SJSA1 (cell line): Measurements from ENCODE around the gene GPR143. TPM values are rescaled to one million over a fixed set of nuclear protein-coding genes. Genes with fewer than 3 reads are reported as not detected.
"Not testable (repeated sequence)": the region's sequence is repeated elsewhere in the genome, so short reads cannot be mapped to it uniquely, and the experiment has no call there.

Experiments used
- DNase-seq, 2 experiments: peaks; one replicate each; pipeline ENCODE4 v3.0.0-alpha.2; 2015 to 2020; ENCODE audit warnings: low spot score in 2 of 2, low read depth in 1 of 2
- H3K27ac ChIP-seq: fragments of 250-450 bp; sonication (Bioruptor Pico); 2 replicates; pipeline ENCODE4 v1.5.1; 2020; ENCODE audit warnings: mild to moderate bottlenecking, moderate library complexity
- H3K27me3 ChIP-seq: fragments of 250-450 bp; sonication (Bioruptor Pico); replicated peaks from 2 replicates; pipeline ENCODE4 v1.5.1; 2020; ENCODE audit warnings: mild to moderate bottlenecking, moderate library complexity
- H3K36me3 ChIP-seq: fragments of 250-450 bp; sonication (Bioruptor Pico); 2 replicates; pipeline ENCODE4 v1.5.1; 2020; ENCODE audit warnings: mild to moderate bottlenecking
- H3K4me1 ChIP-seq: fragments of 250-450 bp; sonication (Bioruptor Pico); replicated peaks from 2 replicates; pipeline ENCODE4 v1.6.1; 2021; ENCODE audit warnings: mild to moderate bottlenecking
- H3K4me3 ChIP-seq: fragments of 250-450 bp; sonication (Bioruptor Pico); 2 replicates; pipeline ENCODE4 v1.5.1; 2020; ENCODE audit warnings: mild to moderate bottlenecking
- H3K9me3 ChIP-seq: fragments of 250-450 bp; sonication (Bioruptor Pico); replicated peaks from 2 replicates; pipeline ENCODE4 v1.5.1; 2020; ENCODE audit warnings: mild to moderate bottlenecking
- total RNA-seq: library from RNA; depleted of rRNA; stranded (reverse); fragments of >200 nt; shearing (Covaris generic); gene quantifications from 2 replicates; pipeline ENCODE4 v1.2.3, GENCODE V29; 2014; rRNA removed

Gene GPR143
- not detected in 2 replicates for total RNA-seq

DNA sequence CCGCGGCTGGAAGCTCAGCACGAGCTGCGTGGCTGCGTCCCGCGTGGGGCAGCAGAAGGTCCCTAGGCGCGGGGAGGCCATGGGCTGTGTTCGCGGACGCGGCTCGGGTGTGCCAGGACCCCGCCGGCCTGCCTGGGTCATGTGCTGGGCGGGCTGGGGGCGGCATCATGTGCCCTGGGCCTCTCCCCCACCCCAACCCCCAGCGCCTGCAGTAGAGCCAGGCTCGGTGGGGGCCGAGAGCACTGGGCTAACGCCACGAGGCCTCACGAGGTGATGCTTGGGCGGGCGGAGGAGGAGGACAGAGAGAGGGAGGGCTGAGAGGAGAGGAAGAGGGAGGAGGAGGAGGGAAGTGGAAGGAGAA lies at the start of gene GPR143:
Gene GPR143, minus strand, starts transcription at position 111 of the 361 bp plus-strand sequence. Its CDS starts 30 bp downstream, at position 81.
- no peaks in the 10 kb centered on the region for H3K27me3 ChIP-seq
- H3K4me3 ChIP-seq = no peak within 1 kb of the TSS
- no peaks in the 10 kb centered on the region for H3K36me3 ChIP-seq
- DNase-seq = no peak
- H3K27ac ChIP-seq = no peak within 1 kb of the TSS
- no peaks in the 10 kb centered on the region for H3K9me3 ChIP-seq
- no peaks in the 10 kb centered on the region for H3K4me1 ChIP-seq

DNA sequence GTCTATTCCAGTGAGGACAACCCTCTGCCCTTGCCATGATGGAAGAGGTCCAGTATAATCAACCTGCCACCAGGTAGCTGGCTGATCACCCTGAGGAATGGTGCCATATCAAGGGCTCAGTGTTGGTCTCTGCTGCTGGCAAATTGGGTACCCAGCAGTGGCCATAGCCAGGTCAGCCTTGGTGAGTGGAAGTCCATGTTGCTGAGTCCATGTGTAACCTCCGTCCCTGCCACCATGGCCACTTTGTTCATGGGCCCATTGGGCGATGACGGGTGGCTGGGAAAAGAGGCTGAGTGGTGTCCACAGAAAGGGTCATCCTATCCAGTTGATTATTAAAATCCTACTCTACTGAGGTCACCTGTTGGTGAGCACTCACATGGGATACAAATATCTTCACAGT lies 45.4 kb upstream of the GPR143 start:
- H3K27me3 ChIP-seq, H3K27ac ChIP-seq, DNase-seq, H3K4me3 ChIP-seq, H3K4me1 ChIP-seq, H3K9me3 ChIP-seq, H3K36me3 ChIP-seq: not testable (repeated sequence)

DNA sequence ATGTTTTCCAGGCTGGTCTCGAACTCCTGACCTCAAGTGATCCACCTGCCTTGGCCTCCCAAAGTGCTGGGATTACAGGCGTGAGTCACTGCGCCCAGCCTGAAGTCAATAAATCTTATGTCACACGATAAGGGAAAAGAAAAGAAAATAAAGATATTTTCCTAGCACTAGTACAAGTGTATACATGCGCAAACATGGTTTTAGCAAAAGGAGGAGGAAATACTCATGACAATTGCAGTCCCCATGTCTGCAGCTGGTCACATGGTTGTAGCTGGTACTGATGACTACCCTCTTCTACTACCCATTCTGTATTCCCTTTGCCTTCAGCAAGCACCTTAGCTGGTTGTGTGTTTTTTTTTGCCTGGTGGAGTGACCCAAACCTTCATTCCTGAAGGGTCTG lies 44.2 kb upstream of the GPR143 start:
- not testable (repeated sequence) for H3K4me3 ChIP-seq, H3K9me3 ChIP-seq, H3K4me1 ChIP-seq, DNase-seq, H3K27me3 ChIP-seq, H3K36me3 ChIP-seq, H3K27ac ChIP-seq

DNA sequence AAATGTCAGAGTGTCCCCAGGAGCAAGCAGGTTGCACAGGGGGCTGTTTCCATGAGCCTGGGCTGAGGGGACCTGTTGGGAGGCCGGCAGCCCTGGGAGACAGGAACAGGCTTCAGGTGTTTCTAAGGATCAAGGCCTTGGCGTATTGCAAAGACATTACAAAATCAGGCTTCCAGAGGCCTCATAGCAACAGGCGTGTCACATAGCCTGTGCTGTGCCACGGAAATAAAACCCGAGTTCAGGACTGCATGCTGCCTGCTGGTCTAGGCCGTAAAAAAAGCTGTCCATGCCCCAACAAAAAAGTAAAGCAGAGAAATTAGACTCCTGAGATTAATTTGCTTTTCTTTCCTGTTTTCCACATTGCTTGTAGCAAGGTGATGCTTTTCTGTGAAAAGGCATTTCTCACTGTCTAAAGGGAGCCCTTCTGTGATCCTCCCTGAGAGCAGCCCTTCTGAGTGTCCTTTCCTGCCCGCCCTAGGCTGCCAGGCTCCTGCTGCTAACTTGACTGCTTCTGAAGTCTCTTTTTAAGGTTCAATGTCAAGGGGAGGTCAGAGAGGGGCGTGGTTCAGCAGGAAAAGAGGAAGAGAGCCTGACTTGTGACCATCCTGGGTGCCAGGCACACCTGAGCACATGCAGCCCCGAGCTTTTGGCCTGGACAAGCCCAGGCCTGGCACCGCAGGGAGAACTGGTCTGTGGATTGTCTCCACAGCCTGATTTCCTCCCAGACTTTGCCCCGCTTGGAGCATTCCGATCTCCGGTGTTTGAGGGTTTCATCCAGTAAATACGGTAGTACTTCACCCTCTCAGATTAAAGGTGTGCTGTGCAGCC lies 41.9 kb upstream of the GPR143 start:
- DNase-seq = no peak
- no peaks in the 10 kb centered on the region for H3K36me3 ChIP-seq
- no peak overlapping the region for H3K27ac ChIP-seq
- H3K27me3 ChIP-seq = no peaks in the 10 kb centered on the region
- H3K9me3 ChIP-seq = no peaks in the 10 kb centered on the region
- H3K4me3 ChIP-seq = no peak overlapping the region
- H3K4me1 ChIP-seq = no peaks in the 10 kb centered on the region

DNA sequence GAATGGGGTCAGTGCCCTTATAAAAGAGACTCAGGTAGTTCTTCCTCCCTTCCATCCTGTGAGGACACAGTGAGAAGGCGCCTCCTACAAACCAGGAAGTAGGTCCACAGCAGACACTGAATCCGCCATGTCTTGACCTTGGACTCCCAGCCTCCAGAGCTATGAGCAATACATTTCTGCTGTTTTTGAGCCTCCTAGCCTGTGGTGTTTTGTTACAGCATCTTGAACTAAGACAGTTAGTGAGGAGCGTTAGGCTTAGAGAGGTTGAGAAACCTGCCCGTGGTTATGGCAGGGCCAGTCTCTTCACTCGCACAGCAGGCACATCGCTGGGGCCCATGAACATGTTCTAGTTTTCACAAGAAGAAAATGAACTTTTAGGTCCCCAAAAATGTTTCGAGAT lies 40.3 kb upstream of the GPR143 start:
- no peak for DNase-seq
- H3K27me3 ChIP-seq = no peaks in the 10 kb centered on the region
- no peak overlapping the region for H3K27ac ChIP-seq
- H3K4me1 ChIP-seq = no peaks in the 10 kb centered on the region
- no peak overlapping the region for H3K4me3 ChIP-seq
- no peaks in the 10 kb centered on the region for H3K9me3 ChIP-seq
- H3K36me3 ChIP-seq = no peaks in the 10 kb centered on the region

DNA sequence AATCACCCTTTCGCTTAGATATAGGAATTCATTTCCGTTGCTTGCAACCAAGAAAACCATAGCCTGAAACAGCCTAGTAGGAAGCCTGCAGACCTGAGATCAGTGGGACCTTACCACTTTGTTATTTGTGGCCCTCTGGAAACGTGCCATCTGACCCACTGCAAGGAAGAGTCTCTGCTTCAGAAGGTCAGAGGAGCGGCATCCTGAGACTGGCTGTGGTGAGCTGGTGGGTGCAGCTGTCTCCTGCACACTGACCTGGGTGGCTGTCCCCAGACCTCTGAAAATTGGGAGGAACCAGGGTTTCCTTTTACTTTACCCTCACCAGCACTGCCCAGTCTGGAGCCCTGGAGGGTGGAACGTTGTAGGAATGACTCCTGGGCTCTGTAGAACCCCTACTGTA lies 38.8 kb upstream of the GPR143 start:
- H3K9me3 ChIP-seq = no peaks in the 10 kb centered on the region
- no peaks in the 10 kb centered on the region for H3K4me1 ChIP-seq
- no peaks in the 10 kb centered on the region for H3K27me3 ChIP-seq
- DNase-seq = no peak
- no peak overlapping the region for H3K27ac ChIP-seq
- H3K36me3 ChIP-seq = no peaks in the 10 kb centered on the region
- no peak overlapping the region for H3K4me3 ChIP-seq

DNA sequence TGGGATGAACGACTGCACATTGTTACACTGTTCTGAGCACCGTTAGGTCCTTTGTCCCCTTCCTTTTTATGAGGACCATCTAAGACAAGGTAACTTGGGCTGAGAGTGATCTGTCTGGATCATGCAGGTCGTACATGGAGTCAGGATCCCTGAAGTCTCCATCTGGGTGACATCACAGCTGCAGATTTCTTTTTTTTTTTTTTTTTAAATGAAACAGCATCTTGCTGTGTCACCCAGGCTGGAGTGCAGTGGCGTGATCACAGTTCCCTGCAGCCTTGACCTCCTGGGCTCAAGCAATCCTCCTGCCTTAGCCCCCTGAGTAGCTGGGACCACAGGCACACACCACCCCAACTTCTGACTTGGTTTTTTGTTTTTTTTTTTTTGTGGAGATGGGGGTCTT lies 37.1 kb upstream of the GPR143 start:
- H3K36me3 ChIP-seq = no peaks in the 10 kb centered on the region
- no peaks in the 10 kb centered on the region for H3K27me3 ChIP-seq
- H3K27ac ChIP-seq = no peak overlapping the region
- no peak for DNase-seq
- H3K4me1 ChIP-seq = no peaks in the 10 kb centered on the region
- H3K9me3 ChIP-seq = no peaks in the 10 kb centered on the region
- no peak overlapping the region for H3K4me3 ChIP-seq

DNA sequence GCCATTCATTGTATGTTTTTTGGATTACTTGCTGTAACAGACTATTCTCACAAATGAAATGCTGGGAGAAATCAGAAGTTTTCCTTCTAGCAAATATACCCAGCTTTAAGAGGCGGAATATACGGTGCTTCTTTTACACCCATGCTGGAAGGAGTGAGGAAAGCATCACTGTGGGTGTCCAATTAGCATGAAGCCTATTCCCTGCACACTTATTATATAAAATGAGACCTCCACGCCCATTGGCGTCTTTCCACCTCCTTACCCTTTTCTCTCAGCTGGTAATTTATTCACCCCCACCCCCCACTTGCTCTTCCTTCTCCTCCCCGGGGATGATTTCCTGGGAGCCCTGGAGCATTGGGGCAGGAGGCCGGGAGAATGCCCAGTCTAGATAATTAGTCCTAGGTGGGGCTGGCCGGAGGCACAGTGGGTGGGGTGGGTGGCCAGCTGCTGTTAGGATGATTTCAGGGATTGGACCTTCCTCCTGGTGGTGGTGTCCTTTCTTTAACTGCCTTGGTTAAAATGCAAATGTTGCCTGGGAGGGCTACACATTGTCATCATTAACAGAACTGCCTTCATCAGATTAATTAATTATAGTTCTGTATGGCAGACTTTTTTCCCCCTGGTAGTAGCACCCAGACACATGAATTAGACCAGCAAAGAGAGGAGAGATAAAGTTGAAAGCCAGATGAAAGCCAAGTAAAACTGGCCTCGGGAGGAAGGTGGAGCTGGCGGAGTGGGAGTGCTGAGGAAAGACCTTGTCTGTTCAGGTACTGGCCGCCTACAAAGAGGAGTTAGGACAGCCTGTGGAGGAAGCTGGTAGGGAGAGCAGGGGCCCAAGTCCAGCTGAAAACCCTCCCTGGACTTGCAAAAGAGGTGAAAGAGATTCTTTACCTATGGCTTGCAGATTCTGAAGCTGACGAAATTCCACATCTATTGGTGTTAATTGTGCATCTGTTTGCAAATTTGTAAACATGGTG lies 32.0 kb upstream of the GPR143 start:
- DNase-seq = no peak
- no peaks in the 10 kb centered on the region for H3K36me3 ChIP-seq
- H3K27ac ChIP-seq = no peak overlapping the region
- H3K4me1 ChIP-seq = no peaks in the 10 kb centered on the region
- no peaks in the 10 kb centered on the region for H3K9me3 ChIP-seq
- H3K4me3 ChIP-seq = no peak overlapping the region
- no peaks in the 10 kb centered on the region for H3K27me3 ChIP-seq

DNA sequence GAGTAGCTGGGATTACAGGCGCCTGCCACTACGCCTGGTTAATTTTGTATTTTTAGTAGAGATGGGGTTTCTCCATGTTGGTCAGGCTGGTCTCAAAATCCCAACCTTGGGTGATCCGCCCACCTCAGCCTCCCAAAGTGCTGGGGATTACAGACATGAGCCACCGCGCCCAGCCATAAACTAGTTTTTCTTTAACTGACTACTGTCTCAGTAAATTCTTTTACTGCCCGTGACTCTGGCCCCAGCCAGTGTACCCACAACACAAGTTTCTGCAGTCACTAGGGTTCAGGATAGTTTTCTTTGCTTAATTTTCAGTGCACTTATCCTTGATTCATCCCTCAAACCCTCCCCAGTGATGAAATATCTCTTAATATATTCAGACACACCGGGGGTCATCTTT lies 28.8 kb upstream of the GPR143 start:
- Histone ChIP-seq H3K4me3 (no peak overlapping the region), H3K27ac (no peak overlapping the region), H3K4me1 (no peaks in the 10 kb centered on the region), H3K27me3 (no peaks in the 10 kb centered on the region), H3K36me3 (no peaks in the 10 kb centered on the region), H3K9me3 (no peaks in the 10 kb centered on the region)
- DNase-seq = no peak

DNA sequence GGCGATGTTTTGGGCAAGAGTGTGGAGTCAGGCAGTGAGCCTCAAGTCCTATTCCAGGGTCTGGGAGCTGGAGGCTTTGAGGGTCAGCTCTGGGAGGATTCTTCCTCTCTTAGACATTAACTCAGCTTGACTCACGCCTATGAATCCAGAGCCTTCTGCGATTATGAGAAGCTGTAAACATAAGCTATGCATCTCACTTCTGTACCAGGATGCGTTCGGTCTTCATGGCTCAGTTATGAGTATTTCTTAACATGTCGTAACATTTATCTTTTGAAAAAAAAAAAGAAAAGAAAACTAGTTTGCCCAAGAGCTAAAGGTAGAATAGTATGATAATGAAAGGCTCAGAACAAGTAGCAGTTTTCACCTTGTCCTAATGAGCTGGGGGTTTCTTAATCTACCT lies 25.2 kb upstream of the GPR143 start:
- DNase-seq = no peak

DNA sequence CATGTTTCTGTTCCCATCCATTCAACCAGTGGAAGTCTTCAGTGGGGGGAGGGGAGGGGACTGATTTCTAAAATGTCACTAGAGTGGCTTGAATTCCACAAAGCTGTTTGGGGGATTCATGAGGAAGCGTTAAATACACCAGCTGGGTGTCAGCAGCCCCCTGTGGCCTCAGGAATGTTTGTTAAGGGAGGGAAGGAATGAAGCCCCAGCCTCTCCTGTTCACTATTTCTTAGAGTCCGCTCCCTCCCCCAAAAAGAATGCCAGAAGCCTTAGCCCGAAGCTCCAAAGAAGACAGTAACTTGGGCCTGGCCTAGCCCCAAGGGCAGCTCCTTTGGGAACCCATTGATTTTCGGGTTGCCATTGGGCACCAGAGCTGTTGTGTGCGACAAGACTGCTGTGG lies 23.9 kb upstream of the GPR143 start:
- no peak overlapping the region for H3K27ac ChIP-seq
- H3K4me1 ChIP-seq = peaks cover 5% of the 10 kb centered on the region; the same call in 1 of the 2 replicates
- H3K9me3 ChIP-seq = no peaks in the 10 kb centered on the region

More for the DNA sequence above, 25.2 kb upstream of the GPR143 start:
- H3K9me3 ChIP-seq = no peaks in the 10 kb centered on the region
- peaks cover 10% of the 10 kb centered on the region for H3K27me3 ChIP-seq
- no peaks in the 10 kb centered on the region for H3K36me3 ChIP-seq
- H3K4me1 ChIP-seq = peaks cover 5% of the 10 kb centered on the region; the same call in 1 of the 2 replicates
- H3K4me3 ChIP-seq = no peak overlapping the region
- no peak overlapping the region for H3K27ac ChIP-seq

DNA sequence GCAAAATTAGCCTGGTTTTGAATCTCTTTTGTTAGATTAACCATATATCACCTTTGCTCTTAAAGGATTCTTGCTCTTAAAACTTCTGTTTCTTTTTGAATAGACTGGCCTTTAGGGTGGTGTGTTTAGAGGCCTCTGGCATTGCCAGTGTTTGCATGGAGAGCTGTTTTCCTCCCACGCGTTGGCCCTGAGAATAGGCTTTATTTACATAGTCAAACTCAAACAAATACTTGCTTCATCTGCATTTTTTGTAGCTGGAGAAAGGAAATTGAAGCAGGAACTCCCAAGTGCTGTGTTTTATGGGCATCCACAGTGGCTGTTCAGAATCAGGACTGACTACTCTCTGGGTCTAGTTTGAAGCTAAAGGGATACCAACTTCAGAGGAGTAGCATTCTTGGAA lies 23.3 kb upstream of the GPR143 start:
- Histone ChIP-seq H3K4me1 (peaks cover 5% of the 10 kb centered on the region; the same call in 1 of the 2 replicates), H3K4me3 (no peak overlapping the region), H3K27ac (no peak overlapping the region), H3K9me3 (no peaks in the 10 kb centered on the region), H3K36me3 (no peaks in the 10 kb centered on the region), H3K27me3 (peaks cover 10% of the 10 kb centered on the region)
- DNase-seq = peak in 1 of 2 experiments; percentile 1

More for the DNA sequence above, 23.9 kb upstream of the GPR143 start:
- H3K27me3 ChIP-seq = peaks cover 10% of the 10 kb centered on the region
- no peak for DNase-seq
- no peaks in the 10 kb centered on the region for H3K36me3 ChIP-seq
- no peak overlapping the region for H3K4me3 ChIP-seq

DNA sequence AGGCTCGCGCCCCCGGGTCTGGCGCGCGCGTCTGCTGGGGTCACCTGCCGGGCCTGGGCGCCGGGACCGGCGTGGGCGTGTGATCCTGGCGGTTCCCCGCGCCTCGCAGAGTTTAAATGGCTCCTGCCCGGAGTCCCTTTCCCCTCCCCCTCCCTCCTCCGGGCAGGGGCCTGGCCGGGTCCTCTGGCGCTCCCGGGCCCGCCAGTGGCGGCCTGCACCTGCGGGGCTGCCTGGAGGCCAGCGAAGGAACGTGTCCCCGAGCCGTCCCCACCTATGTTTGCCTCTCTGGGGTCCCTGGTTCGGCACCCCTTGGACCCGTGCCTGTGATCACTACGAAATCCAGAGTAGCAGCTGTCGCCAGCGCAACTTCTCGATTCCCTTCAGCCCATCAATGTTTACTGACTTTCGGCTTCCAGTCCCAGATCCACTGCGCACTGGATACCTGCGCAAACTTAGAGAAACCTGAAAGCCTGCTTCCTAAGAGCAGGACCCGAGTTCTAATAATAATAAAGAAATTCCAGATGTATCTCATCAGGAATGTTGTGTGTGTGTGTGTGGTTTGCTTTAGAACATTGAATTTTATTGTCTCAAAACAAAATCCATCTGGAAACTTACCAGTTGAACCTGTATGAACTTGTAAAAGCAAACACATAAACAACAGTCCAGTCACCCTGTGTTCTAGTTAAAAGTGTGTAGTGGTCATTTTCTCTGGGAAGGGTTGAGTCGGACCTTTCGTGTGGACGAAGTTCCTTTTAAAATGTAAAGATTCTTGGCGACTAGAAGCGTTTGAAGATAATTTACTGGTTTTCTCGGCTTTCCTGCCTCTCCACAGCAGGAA lies 21.4 kb upstream of the GPR143 start:
- DNase-seq = no peak
- Histone ChIP-seq H3K4me3 (peak overlapping the region; percentile 32), H3K27ac (no peak overlapping the region), H3K9me3 (no peaks in the 10 kb centered on the region), H3K27me3 (peaks cover 10% of the 10 kb centered on the region), H3K36me3 (no peaks in the 10 kb centered on the region), H3K4me1 (peaks cover 5% of the 10 kb centered on the region; the same call in 1 of the 2 replicates)
